H1 (cell line): ENCODE results near the gene GPC6. TPM values are rescaled to one million over a fixed set of nuclear protein-coding genes. Genes with fewer than 3 reads are reported as not detected.

Experiments
- CBX5 ChIP-seq: fragments of 300-800, 300-1000 bp; sonication (generic); IDR thresholded peaks from 2 replicates; pipeline ENCODE4 v1.7.1; 2016; ENCODE audit warnings: antibody characterized with exemption, low read length, low read depth
- CHD2 ChIP-seq: IDR thresholded peaks from 2 replicates; pipeline ENCODE4 v1.6.1; 2012; ENCODE audit warnings: low read length, improper control_type of control experiment
- E2F6 ChIP-seq: IDR thresholded peaks from 2 replicates; pipeline ENCODE4 v1.6.1; 2012; ENCODE audit warnings: inconsistent platforms
- JUND ChIP-seq: IDR thresholded peaks from 2 replicates; pipeline ENCODE4 v1.6.1; 2011; ENCODE audit warnings: mild to moderate bottlenecking, improper control_type of control experiment, low read length
- TBP ChIP-seq: IDR thresholded peaks from 2 replicates; pipeline ENCODE4 v1.6.1; 2011; ENCODE audit warnings: low read depth, low read length, improper control_type of control experiment
- polyA plus RNA-seq, 7 experiments: library from polyadenylated mRNA; depleted of rRNA in 3 of 7; stranded (reverse) in 5 of 7; unstranded in 2 of 7; fragments of >200 nt in 5 of 7; fragments of 200-250 nt in 2 of 7; gene quantifications; 1 replicate in 5 of 7; 2 replicates in 1 of 7; 4 replicates in 1 of 7; pipeline versions ENCODE4 v1.2.1 to v1.2.3, GENCODE V29; 2011 to 2013; ENCODE audit warnings: missing spikeins in 2 of 7, mixed read lengths in 2 of 7
- total RNA-seq: library from RNA; stranded (reverse); fragmentation: NEBNext Ultra II Directional; extraction: Animal tissue kit (Norgen Biotek cat#: 25700); gene quantifications from 2 replicates; pipeline ENCODE4 v1.2.1, GENCODE V29; 2021

GPC6 gene
- total and polyA plus RNA-seq, 2 of the 8 experiments (the other 6 are each of a cell fraction or from before 2014, with no cell fraction given), result 5.4 to 12.0 TPM

DNA sequence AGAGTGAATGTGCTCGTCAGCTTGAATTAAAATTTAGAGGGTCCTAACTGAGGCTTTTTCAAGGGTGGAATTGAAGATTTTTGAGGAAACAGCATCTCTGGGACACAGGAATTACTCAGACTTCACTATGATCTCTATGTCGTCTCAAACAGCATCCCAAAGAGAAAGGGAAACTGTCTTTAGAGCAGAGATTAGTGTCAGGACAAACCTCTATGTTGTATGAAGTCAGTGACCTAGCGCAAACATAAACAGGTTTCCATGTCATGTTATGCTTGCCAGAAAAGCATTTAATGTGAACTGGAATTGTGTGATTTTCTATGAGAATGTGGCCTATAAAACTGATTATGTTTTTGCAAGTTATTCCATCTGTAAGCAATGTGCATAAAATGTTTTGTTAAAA, 573.7 kb downstream of the GPC6 start (continued):
- TF ChIP-seq E2F6 (no peak), CBX5 (no peak), TBP (no peak), JUND (no peak), CHD2 (no peak)
